A549 (cell line): ENCODE data around the gene SH3PXD2A.

Experiments
- BHLHE40 ChIP-seq: IDR thresholded peaks from 2 replicates; pipeline ENCODE4 v1.6.1; 2012; ENCODE audit warnings: low read depth, low read length, inconsistent platforms
- CHD4 ChIP-seq: fragments of 200-600 bp; sonication (generic); IDR thresholded peaks from 2 replicates; pipeline ENCODE4 v1.6.1; 2016; ENCODE audit warnings: antibody characterized with exemption, mild to moderate bottlenecking, borderline replicate concordance
- EHF ChIP-seq: fragments of 250-450 bp; sonication (Bioruptor Pico); IDR thresholded peaks from 2 replicates; pipeline ENCODE4 v1.5.0; 2020; ENCODE audit warnings: mild to moderate bottlenecking
- EP300 ChIP-seq, 2 experiments: fragments of >200 bp; sonication (Bioruptor Twin); formaldehyde crosslinking; IDR thresholded peaks; 2 replicates in 1 of 2; 3 replicates in 1 of 2; pipeline ENCODE4 v1.6.1; 2016 to 2017
- FOXS1 ChIP-seq: fragments of 250-450 bp; sonication (Bioruptor Pico); IDR thresholded peaks from 2 replicates; pipeline ENCODE4 v1.5.0; 2020; ENCODE audit warnings: mild to moderate bottlenecking, moderate library complexity
- MAZ ChIP-seq: fragments of 150-350 bp; IDR thresholded peaks from 2 replicates; pipeline ENCODE4 v1.6.1; 2014; ENCODE audit warnings: antibody characterized with exemption, low read depth, low read length, borderline replicate concordance
- NR3C1 ChIP-seq: fragments of >200 bp; sonication (Bioruptor Twin); formaldehyde crosslinking; IDR thresholded peaks from 3 replicates; pipeline ENCODE4 v1.6.1; 2017
- POLR2A ChIP-seq: IDR thresholded peaks from 2 replicates; pipeline ENCODE4 v1.6.1; 2012; ENCODE audit warnings: mild to moderate bottlenecking, low read length
- RAD21 ChIP-seq, 2 experiments: fragments of >200 bp in 1 of 2; sonication (Bioruptor Twin) in 1 of 2; formaldehyde crosslinking in 1 of 2; IDR thresholded peaks in 1 of 2; conservative IDR thresholded peaks in 1 of 2; 2 replicates in 1 of 2; 3 replicates in 1 of 2; pipeline ENCODE4 v1.6.1; 2012 to 2018; ENCODE audit warnings: inconsistent platforms in 1 of 2
- RCOR1 ChIP-seq: fragments of 150-350 bp; IDR thresholded peaks from 2 replicates; pipeline ENCODE4 v1.6.1; 2014; ENCODE audit warnings: antibody characterized with exemption, low read length, low read depth
- TF ChIP-seq, protein P1 (sequence below): fragments of >200 bp; sonication (Bioruptor Twin); formaldehyde crosslinking; IDR thresholded peaks from 3 replicates; pipeline ENCODE4 v1.5.1; 2016
- TF ChIP-seq, protein P2 (sequence below): fragments of 150-350 bp; IDR thresholded peaks from 2 replicates; pipeline ENCODE4 v1.6.1; 2014; ENCODE audit warnings: low read depth, mild to moderate bottlenecking, low read length
- TF ChIP-seq, protein P3 (sequence below): fragments of 200-600 bp; sonication (generic); IDR thresholded peaks from 2 replicates; pipeline ENCODE4 v1.6.1; 2016; ENCODE audit warnings: antibody characterized with exemption, mild to moderate bottlenecking, moderate library complexity

DNA sequence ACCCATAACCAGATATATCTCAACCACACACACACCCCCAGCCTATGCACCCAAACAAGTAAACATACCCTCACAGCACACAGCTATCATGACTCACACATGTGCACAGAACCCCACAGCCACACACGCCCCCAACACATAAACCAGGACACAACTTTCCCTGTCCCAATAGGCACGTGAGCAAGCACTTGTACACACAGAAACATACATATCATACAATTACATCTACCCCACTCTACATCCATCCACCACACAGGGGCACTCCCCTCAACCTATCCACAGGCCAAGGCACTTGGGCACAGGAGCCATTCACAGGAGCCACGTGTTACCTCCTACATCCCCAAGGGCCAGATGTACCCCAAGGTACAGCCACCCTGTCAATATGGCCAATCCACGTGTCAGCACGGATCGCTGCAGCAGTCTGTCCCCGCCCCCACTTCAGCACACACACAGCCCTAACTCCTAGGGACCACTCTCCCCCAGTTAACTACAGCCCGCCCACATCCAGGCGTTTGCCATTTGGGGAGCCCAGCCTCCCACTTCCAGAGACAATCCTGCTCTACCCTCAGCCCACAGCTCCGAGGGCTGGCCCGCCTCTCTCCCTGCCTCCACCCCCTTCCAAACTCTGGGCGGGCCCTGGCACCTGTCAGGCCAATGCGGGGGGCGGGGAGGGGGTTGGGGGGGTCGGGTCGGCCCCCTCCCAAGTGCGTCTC, 163.5 kb downstream of the SH3PXD2A start:
- TF ChIP-seq, protein P1, sequence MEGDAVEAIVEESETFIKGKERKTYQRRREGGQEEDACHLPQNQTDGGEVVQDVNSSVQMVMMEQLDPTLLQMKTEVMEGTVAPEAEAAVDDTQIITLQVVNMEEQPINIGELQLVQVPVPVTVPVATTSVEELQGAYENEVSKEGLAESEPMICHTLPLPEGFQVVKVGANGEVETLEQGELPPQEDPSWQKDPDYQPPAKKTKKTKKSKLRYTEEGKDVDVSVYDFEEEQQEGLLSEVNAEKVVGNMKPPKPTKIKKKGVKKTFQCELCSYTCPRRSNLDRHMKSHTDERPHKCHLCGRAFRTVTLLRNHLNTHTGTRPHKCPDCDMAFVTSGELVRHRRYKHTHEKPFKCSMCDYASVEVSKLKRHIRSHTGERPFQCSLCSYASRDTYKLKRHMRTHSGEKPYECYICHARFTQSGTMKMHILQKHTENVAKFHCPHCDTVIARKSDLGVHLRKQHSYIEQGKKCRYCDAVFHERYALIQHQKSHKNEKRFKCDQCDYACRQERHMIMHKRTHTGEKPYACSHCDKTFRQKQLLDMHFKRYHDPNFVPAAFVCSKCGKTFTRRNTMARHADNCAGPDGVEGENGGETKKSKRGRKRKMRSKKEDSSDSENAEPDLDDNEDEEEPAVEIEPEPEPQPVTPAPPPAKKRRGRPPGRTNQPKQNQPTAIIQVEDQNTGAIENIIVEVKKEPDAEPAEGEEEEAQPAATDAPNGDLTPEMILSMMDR: no peak
- no peak for TF ChIP-seq EHF
- no peak for TF ChIP-seq RAD21 (conservative IDR thresholded peaks at IDR 0.05 in 1 of 2, IDR thresholded peaks at IDR 0.05 in 1 of 2)
- TF ChIP-seq FOXS1 (CRISPR knock-in tag): no peak
- TF ChIP-seq NR3C1: no peak
- no peak for TF ChIP-seq POLR2A
- TF ChIP-seq, protein P2, sequence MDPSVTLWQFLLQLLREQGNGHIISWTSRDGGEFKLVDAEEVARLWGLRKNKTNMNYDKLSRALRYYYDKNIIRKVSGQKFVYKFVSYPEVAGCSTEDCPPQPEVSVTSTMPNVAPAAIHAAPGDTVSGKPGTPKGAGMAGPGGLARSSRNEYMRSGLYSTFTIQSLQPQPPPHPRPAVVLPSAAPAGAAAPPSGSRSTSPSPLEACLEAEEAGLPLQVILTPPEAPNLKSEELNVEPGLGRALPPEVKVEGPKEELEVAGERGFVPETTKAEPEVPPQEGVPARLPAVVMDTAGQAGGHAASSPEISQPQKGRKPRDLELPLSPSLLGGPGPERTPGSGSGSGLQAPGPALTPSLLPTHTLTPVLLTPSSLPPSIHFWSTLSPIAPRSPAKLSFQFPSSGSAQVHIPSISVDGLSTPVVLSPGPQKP: no peak
- TF ChIP-seq MAZ: no peak
- TF ChIP-seq EP300 (IDR thresholded peaks at IDR 0.05): no peak
- no peak for TF ChIP-seq RCOR1
- TF ChIP-seq CHD4: no peak
- TF ChIP-seq BHLHE40: no peak
- TF ChIP-seq, protein P3, sequence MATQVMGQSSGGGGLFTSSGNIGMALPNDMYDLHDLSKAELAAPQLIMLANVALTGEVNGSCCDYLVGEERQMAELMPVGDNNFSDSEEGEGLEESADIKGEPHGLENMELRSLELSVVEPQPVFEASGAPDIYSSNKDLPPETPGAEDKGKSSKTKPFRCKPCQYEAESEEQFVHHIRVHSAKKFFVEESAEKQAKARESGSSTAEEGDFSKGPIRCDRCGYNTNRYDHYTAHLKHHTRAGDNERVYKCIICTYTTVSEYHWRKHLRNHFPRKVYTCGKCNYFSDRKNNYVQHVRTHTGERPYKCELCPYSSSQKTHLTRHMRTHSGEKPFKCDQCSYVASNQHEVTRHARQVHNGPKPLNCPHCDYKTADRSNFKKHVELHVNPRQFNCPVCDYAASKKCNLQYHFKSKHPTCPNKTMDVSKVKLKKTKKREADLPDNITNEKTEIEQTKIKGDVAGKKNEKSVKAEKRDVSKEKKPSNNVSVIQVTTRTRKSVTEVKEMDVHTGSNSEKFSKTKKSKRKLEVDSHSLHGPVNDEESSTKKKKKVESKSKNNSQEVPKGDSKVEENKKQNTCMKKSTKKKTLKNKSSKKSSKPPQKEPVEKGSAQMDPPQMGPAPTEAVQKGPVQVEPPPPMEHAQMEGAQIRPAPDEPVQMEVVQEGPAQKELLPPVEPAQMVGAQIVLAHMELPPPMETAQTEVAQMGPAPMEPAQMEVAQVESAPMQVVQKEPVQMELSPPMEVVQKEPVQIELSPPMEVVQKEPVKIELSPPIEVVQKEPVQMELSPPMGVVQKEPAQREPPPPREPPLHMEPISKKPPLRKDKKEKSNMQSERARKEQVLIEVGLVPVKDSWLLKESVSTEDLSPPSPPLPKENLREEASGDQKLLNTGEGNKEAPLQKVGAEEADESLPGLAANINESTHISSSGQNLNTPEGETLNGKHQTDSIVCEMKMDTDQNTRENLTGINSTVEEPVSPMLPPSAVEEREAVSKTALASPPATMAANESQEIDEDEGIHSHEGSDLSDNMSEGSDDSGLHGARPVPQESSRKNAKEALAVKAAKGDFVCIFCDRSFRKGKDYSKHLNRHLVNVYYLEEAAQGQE: no peak
